Heart right ventricle (tissue), 16 donors: ENCODE data around the gene RPGR. TPM values are rescaled to one million over a fixed set of nuclear protein-coding genes. Genes with fewer than 3 reads are reported as not detected.

ENCODE experiments used
- ATAC-seq, 8 donors: fragments of 200-7000 bp; cut with Tn5 transposase; one replicate each; pipeline ENCODE4 v1.9.1; 2020; ENCODE audit warnings: mild to moderate bottlenecking in 8 of 8, moderate library complexity in 8 of 8, moderate number of reproducible peaks in 1 of 8
- DNase-seq, 2 donors: peaks; one replicate each; pipeline ENCODE4 v3.0.0-alpha.2; 2020
- H3K27ac ChIP-seq, 10 donors: fragments of 200-600 bp; sonication (generic) in 2 of 10; one replicate each; pipeline versions ENCODE4 v1.5.0 to v1.8.0; 2020 to 2022; ENCODE audit warnings: mild to moderate bottlenecking in 3 of 10
- H3K27me3 ChIP-seq, 7 donors: fragments of 200-600 bp; one replicate each; pipeline ENCODE4 v1.8.0; 2021 to 2022; ENCODE audit warnings: mild to moderate bottlenecking in 2 of 7
- H3K36me3 ChIP-seq, 9 donors: fragments of 200-600 bp; sonication (generic) in 1 of 9; one replicate each; pipeline versions ENCODE4 v1.5.0 to v1.8.0; 2020 to 2022; ENCODE audit warnings: mild to moderate bottlenecking in 2 of 9
- H3K4me1 ChIP-seq, 9 donors: fragments of 200-600 bp; sonication (generic) in 1 of 9; one replicate each; pipeline versions ENCODE4 v1.5.0 to v1.8.0; 2020 to 2022; ENCODE audit warnings: mild to moderate bottlenecking in 4 of 9
- H3K4me3 ChIP-seq, 10 donors: fragments of 200-600 bp; sonication (generic) in 2 of 10; one replicate each; pipeline versions ENCODE4 v1.5.0 to v1.8.0; 2020 to 2022; ENCODE audit warnings: mild to moderate bottlenecking in 7 of 10, moderate library complexity in 2 of 10
- H3K9me3 ChIP-seq, 11 donors: fragments of 200-600 bp in 10 of 11; sonication (generic) in 2 of 11; one replicate each; pipeline versions ENCODE4 v1.5.0 to v1.8.0; 2013 to 2022; ENCODE audit warnings: mild to moderate bottlenecking in 2 of 11, control low read depth in 1 of 11, moderate library complexity in 1 of 11
- WGBS, 2 donors: extraction: QIAGEN DNeasy Blood & Tissue Kit; methylation state at CpG; one replicate each; pipeline ENCODE4 v1.1.7; 2013; ENCODE audit warnings: inconsistent platforms in 1 of 2; 5-methylcytosine and 5-hydroxymethylcytosine counted together
- intact Hi-C, 10 donors: fragments of 100-400 bp; cut with DNase I; formaldehyde crosslinking; loops; one replicate each; pipeline versions ENCODE4 v1.11.1 to v1.14.2; 2022
- polyA plus RNA-seq, 2 donors: library from polyadenylated mRNA; stranded (reverse); fragments of 200-250 nt; gene quantifications; one replicate each; pipeline ENCODE4 v1.2.3, GENCODE V29; 2013
- total RNA-seq, 10 donors: library from RNA; stranded (reverse); fragmentation: NEBNext Ultra II Directional in 3 of 10; extraction: Animal tissue kit (Norgen Biotek cat#: 25700) in 3 of 10; gene quantifications; one replicate each; pipeline versions ENCODE4 v1.2.1 to v1.2.4, GENCODE V29; 2021 to 2023
- TF ChIP-seq, protein P1 (sequence below), 9 donors: fragments of 200-600 bp; sonication (generic) in 2 of 9; IDR thresholded peaks; one replicate each; pipeline versions ENCODE4 v1.5.0 to v1.8.0; 2021 to 2022; ENCODE audit warnings: antibody characterized with exemption in 9 of 9, mild to moderate bottlenecking in 5 of 9, moderate library complexity in 1 of 9
- donor health status: Arrhythmogenic right ventricular cardiomyopathy.
- donor health status: ischemic (EF 13 %, LVEDD 7.1; RV severe dilation, severe dysfunction).
- donor health status: healthy with polysubstance abuse.
- donor health status: DM: no; HTN: yes; CAD: no.
- donor health status: DM: no; HTN: no; CAD: no.
- donor health status: ischemic (EF 25% LVEDD 6.9; RV normal size, moderate dysfunction).
- donor health status: ischemic (EF 25% LVEDD 5.7; RV mildly dilated, moderate dysfunction).
- donor health status: healthy.
- donor health status: DM: yes; HTN: yes; CAD: no.
- donor health status: Ischemic cardiomyopathy.
- donor health status: ischemic (EF 35%, LVEDD 5.7; RV mildly dilated, moderate dysfunction).
- donor health status: nonischemic (EF 11% LVEDD 7.7; RV severe dilation, severe dysfunction).
- donor health status: DM: yes; HTN: yes; CAD: no.
- donor health status: PGD.
- donor health status: ischemic (EF 29% LVEDD 5.4; RV normal size, mild dysfunction).
- donor health status: nonischemic (EF 23%, LVEDD 6.1; RV moderate dilation, normal function).

RPGR gene
- total and polyA plus RNA-seq, 12 donors = 3.8 to 30.3 (median 6.0) TPM

GRCh38 chrX:38341442-38341841, 14.1 kb upstream of the RPGR start:
- no peaks in the 10 kb centered on the region for H3K36me3 ChIP-seq
- no peak overlapping the region for H3K4me3 ChIP-seq
- TF ChIP-seq, protein P1, sequence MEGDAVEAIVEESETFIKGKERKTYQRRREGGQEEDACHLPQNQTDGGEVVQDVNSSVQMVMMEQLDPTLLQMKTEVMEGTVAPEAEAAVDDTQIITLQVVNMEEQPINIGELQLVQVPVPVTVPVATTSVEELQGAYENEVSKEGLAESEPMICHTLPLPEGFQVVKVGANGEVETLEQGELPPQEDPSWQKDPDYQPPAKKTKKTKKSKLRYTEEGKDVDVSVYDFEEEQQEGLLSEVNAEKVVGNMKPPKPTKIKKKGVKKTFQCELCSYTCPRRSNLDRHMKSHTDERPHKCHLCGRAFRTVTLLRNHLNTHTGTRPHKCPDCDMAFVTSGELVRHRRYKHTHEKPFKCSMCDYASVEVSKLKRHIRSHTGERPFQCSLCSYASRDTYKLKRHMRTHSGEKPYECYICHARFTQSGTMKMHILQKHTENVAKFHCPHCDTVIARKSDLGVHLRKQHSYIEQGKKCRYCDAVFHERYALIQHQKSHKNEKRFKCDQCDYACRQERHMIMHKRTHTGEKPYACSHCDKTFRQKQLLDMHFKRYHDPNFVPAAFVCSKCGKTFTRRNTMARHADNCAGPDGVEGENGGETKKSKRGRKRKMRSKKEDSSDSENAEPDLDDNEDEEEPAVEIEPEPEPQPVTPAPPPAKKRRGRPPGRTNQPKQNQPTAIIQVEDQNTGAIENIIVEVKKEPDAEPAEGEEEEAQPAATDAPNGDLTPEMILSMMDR (IDR thresholded peaks at IDR 0.05) = no peak
- H3K27me3 ChIP-seq = peaks cover 0 to 39% (median 0%) of the 10 kb centered on the region in 7 donors
- DNase-seq (no peak), ATAC-seq (no peak)
- H3K4me1 ChIP-seq = peaks cover 0 to 3% (median 0%) of the 10 kb centered on the region in 9 donors
- intact Hi-C loops = no loop called here
- H3K9me3 ChIP-seq = no peaks in the 10 kb centered on the region
- 82 to 87% methylated on average over 3 of the region's 3 CpGs for WGBS, 2 donors
- no peak overlapping the region for H3K27ac ChIP-seq

GRCh38 chrX:38336538-38337240, 9.4 kb upstream of the RPGR start:
- ATAC-seq = no peak
- TF ChIP-seq, protein P1 (IDR thresholded peaks at IDR 0.05) = no peak
- intact Hi-C loops = loop anchor here in 3 of 10 donors (10.0 kb wide), 4 partner anchors 228 to 412 kb away; partner anchors contain the start of gene TSPAN7 (in 1 of the 3)

GRCh38 chrX:38335382-38335781, 8.1 kb upstream of the RPGR start:
- TF ChIP-seq, protein P1 (IDR thresholded peaks at IDR 0.05) = peak in 8 of 9 donors; percentile 16 to 53 (median 28)

More at GRCh38 chrX:38336538-38337240, 9.4 kb upstream of the RPGR start:
- Histone ChIP-seq H3K27me3 (peaks cover 0 to 17% (median 0%) of the 10 kb centered on the region in 7 donors), H3K27ac (peak overlapping the region in 1 of 10 donors; percentile 36), H3K4me1 (peaks cover 0 to 8% (median 0%) of the 10 kb centered on the region in 9 donors), H3K9me3 (no peaks in the 10 kb centered on the region), H3K36me3 (no peaks in the 10 kb centered on the region), H3K4me3 (no peak overlapping the region)
- DNase-seq = no peak
- WGBS, 2 donors = 59 to 61% methylated on average over 5 of the region's 5 CpGs

GRCh38 chrX:38332505-38332904, 5.2 kb upstream of the RPGR start:
- Histone ChIP-seq H3K4me3 (no peak overlapping the region), H3K36me3 (no peaks in the 10 kb centered on the region), H3K27me3 (no peaks in the 10 kb centered on the region), H3K4me1 (peaks cover 0 to 8% (median 0%) of the 10 kb centered on the region in 9 donors), H3K9me3 (no peaks in the 10 kb centered on the region), H3K27ac (no peak overlapping the region)
- TF ChIP-seq, protein P1 (IDR thresholded peaks at IDR 0.05) = no peak
- intact Hi-C loops = loop anchor here in 3 of 10 donors (10.0 kb wide), 4 partner anchors 232 to 408 kb away; partner anchors contain the start of gene TSPAN7 (in 1 of the 3)
- DNase-seq (no peak), ATAC-seq (no peak)

More at GRCh38 chrX:38335382-38335781, 8.1 kb upstream of the RPGR start:
- ATAC-seq = no peak
- no peak overlapping the region for H3K4me3 ChIP-seq
- DNase-seq = no peak
- peaks cover 0 to 7% (median 0%) of the 10 kb centered on the region in 7 donors for H3K27me3 ChIP-seq
- intact Hi-C loops = loop anchor here in 3 of 10 donors (10.0 kb wide), 4 partner anchors 229 to 411 kb away; partner anchors contain the start of gene TSPAN7 (in 1 of the 3)
- H3K36me3 ChIP-seq = no peaks in the 10 kb centered on the region
- peaks cover 0 to 8% (median 0%) of the 10 kb centered on the region in 9 donors for H3K4me1 ChIP-seq
- no peak overlapping the region for H3K27ac ChIP-seq
- H3K9me3 ChIP-seq = no peaks in the 10 kb centered on the region
